ENCODE measurements around the gene NDUFS1. TPM values are rescaled to one million over a fixed set of nuclear protein-coding genes. Genes with fewer than 3 reads are reported as not detected.

NDUFS1 gene
- total RNA-seq, 1 experiment from 2014 or later, result 123 TPM

GRCh38 chr2:206192157-206192556 lies 32.9 kb upstream of the NDUFS1 start:
- H3K4me3 Mint-ChIP-seq (ENCODE audit: unreplicated experiment), result no peak overlapping the region
- peaks cover 11% of the 10 kb centered on the region for H3K27me3 Mint-ChIP-seq (ENCODE audit: insufficient read depth, unreplicated experiment)
- H3K36me3 ChIP-seq (ENCODE audit: control insufficient read depth, insufficient read depth, low read length), result no peaks in the 10 kb centered on the region
- H3K9me3 ChIP-seq, result no peaks in the 10 kb centered on the region
- DNase-seq, result no peak
- BruUV-seq (replicated peaks), result no TSS peak
- no peak overlapping the region for H3K4me3 ChIP-seq (ENCODE audit: low read depth, low read length)
- ChIA-PET CTCF (no interaction called here), POLR2A (no interaction called here)
- no peaks in the 10 kb centered on the region for H3K9me3 Mint-ChIP-seq (ENCODE audit: unreplicated experiment)
- no peaks in the 10 kb centered on the region for H3K27me3 ChIP-seq (replicated peaks; ENCODE audit: control insufficient read depth, insufficient read depth, low read length)
- H3K4me1 Mint-ChIP-seq (ENCODE audit: low read depth, unreplicated experiment), result no peaks in the 10 kb centered on the region
- intact Hi-C loops (cut with micrococcal nuclease; ENCODE audit: unreplicated experiment), result no loop called here
- H3K27ac Mint-ChIP-seq (ENCODE audit: unreplicated experiment), result no peak overlapping the region
- no peak for TF ChIP-seq CTCF (IDR thresholded peaks at IDR 0.05; ENCODE audit: insufficient read depth in 1 of 2, low read depth in 1 of 2, low read length in 1 of 2, severe bottlenecking in 1 of 2, unreplicated experiment in 1 of 2)
- no peaks in the 10 kb centered on the region for H3K36me3 Mint-ChIP-seq (ENCODE audit: insufficient read depth, unreplicated experiment)
- no peaks in the 10 kb centered on the region for H3K4me1 ChIP-seq

- no TSS peak for BruUV-seq (replicated peaks)
- ChIA-PET CTCF (no interaction called here), POLR2A (no interaction called here)
- Histone ChIP-seq H3K27me3 (replicated peaks; ENCODE audit: control insufficient read depth, insufficient read depth, low read length) (no peaks in the 10 kb centered on the region), H3K4me1 (no peaks in the 10 kb centered on the region), H3K36me3 (ENCODE audit: control insufficient read depth, insufficient read depth, low read length) (no peaks in the 10 kb centered on the region), H3K9me3 (no peaks in the 10 kb centered on the region), H3K4me3 (ENCODE audit: low read depth, low read length) (no peak overlapping the region)
- H3K4me3 Mint-ChIP-seq (ENCODE audit: unreplicated experiment), result no peak overlapping the region
- H3K4me1 Mint-ChIP-seq (ENCODE audit: low read depth, unreplicated experiment), result no peaks in the 10 kb centered on the region
- H3K27ac Mint-ChIP-seq (ENCODE audit: unreplicated experiment), result no peak overlapping the region
- no peaks in the 10 kb centered on the region for H3K36me3 Mint-ChIP-seq (ENCODE audit: insufficient read depth, unreplicated experiment)
- H3K27me3 Mint-ChIP-seq (ENCODE audit: insufficient read depth, unreplicated experiment), result peaks cover 11% of the 10 kb centered on the region
- H3K9me3 Mint-ChIP-seq (ENCODE audit: unreplicated experiment), result no peaks in the 10 kb centered on the region
- no peak for TF ChIP-seq CTCF (IDR thresholded peaks at IDR 0.05; ENCODE audit: insufficient read depth in 1 of 2, low read depth in 1 of 2, low read length in 1 of 2, severe bottlenecking in 1 of 2, unreplicated experiment in 1 of 2)
- no peak for DNase-seq
- intact Hi-C loops (cut with micrococcal nuclease; ENCODE audit: unreplicated experiment), result no loop called here
Measured at GRCh38 chr2:206190689-206191088, 31.4 kb upstream of the NDUFS1 start.

- ChIA-PET CTCF (no interaction called here), POLR2A (interaction anchor here (0.8 kb wide), 1 partner anchor 15 kb away, joined by 4 read pairs; no protein-coding TSS in a partner anchor)
- BruUV-seq (replicated peaks), result no TSS peak
- H3K4me3 Mint-ChIP-seq (ENCODE audit: unreplicated experiment), result no peak overlapping the region
- H3K27ac Mint-ChIP-seq (ENCODE audit: unreplicated experiment), result no peak overlapping the region
- Histone ChIP-seq H3K9me3 (no peaks in the 10 kb centered on the region), H3K4me3 (ENCODE audit: low read depth, low read length) (no peak overlapping the region), H3K4me1 (no peaks in the 10 kb centered on the region), H3K27me3 (replicated peaks; ENCODE audit: control insufficient read depth, insufficient read depth, low read length) (no peaks in the 10 kb centered on the region), H3K36me3 (ENCODE audit: control insufficient read depth, insufficient read depth, low read length) (no peaks in the 10 kb centered on the region)
- no peak for TF ChIP-seq CTCF (IDR thresholded peaks at IDR 0.05; ENCODE audit: insufficient read depth in 1 of 2, low read depth in 1 of 2, low read length in 1 of 2, severe bottlenecking in 1 of 2, unreplicated experiment in 1 of 2)
- H3K27me3 Mint-ChIP-seq (ENCODE audit: insufficient read depth, unreplicated experiment), result peaks cover 9% of the 10 kb centered on the region
- intact Hi-C loops (cut with micrococcal nuclease; ENCODE audit: unreplicated experiment), result no loop called here
- no peaks in the 10 kb centered on the region for H3K4me1 Mint-ChIP-seq (ENCODE audit: low read depth, unreplicated experiment)
- DNase-seq, result no peak
- H3K36me3 Mint-ChIP-seq (ENCODE audit: insufficient read depth, unreplicated experiment), result no peaks in the 10 kb centered on the region
- no peaks in the 10 kb centered on the region for H3K9me3 Mint-ChIP-seq (ENCODE audit: unreplicated experiment)
Measured at GRCh38 chr2:206190111-206190510, 30.9 kb upstream of the NDUFS1 start.
